Frontal cortex (tissue), 4 donors: ENCODE measurements around the gene CELF4. TPM values are rescaled to one million over a fixed set of nuclear protein-coding genes. Genes with fewer than 3 reads are reported as not detected.

ENCODE experiments used
- DNase-seq, 2 donors: peaks; one replicate each; pipeline ENCODE4 v3.0.0; 2012; ENCODE audit warnings: low spot score in 2 of 2
- FAIRE-seq: peaks from 2 replicates; lab custom pipeline; 2012; peaks lifted over from hg19 to GRCh38; lab: Jason Lieb, UNC
- total RNA-seq: library from RNA; depleted of rRNA; stranded (reverse); fragments of >200 nt; gene quantifications from one replicate; pipeline ENCODE4 v1.2.3, GENCODE V29; 2014
- donor health status: control.
- donor health status: control.
- donor health status: control.

Gene CELF4
- total RNA-seq, 1 donor from 2014 or later, result 92.9 TPM

GRCh38 chr18:37550118-37550875 is 15.3 kb downstream of the CELF4 start:
- FAIRE-seq, result no peak
- DNase-seq, result no peak

- FAIRE-seq, result no peak
- no peak for DNase-seq
Observed at GRCh38 chr18:37548679-37549289, 16.8 kb downstream of the CELF4 start.

- FAIRE-seq (no peak), DNase-seq (no peak)
Observed at GRCh38 chr18:37547196-37547827, 18.3 kb downstream of the CELF4 start.

GRCh38 chr18:37546651-37547050 is 18.9 kb downstream of the CELF4 start:
- FAIRE-seq, result no peak
- DNase-seq, result no peak

- DNase-seq, result no peak
- no peak for FAIRE-seq
Observed at GRCh38 chr18:37546272-37546537, 19.4 kb downstream of the CELF4 start.

GRCh38 chr18:37545461-37546271 is 19.9 kb downstream of the CELF4 start:
- DNase-seq, result no peak
- no peak for FAIRE-seq

- DNase-seq (no peak), FAIRE-seq (no peak)
Observed at GRCh38 chr18:37544713-37545112, 20.9 kb downstream of the CELF4 start.

GRCh38 chr18:37544217-37544616 is 21.4 kb downstream of the CELF4 start:
- no peak for DNase-seq
- FAIRE-seq, result no peak

GRCh38 chr18:37543321-37543720 is 22.3 kb downstream of the CELF4 start:
- DNase-seq, result no peak
- FAIRE-seq, result no peak

GRCh38 chr18:37541517-37541916 is 24.1 kb downstream of the CELF4 start:
- DNase-seq (no peak), FAIRE-seq (no peak)

GRCh38 chr18:37540424-37541138 is 25.0 kb downstream of the CELF4 start:
- FAIRE-seq (no peak), DNase-seq (no peak)

GRCh38 chr18:37539236-37539635 is 26.4 kb downstream of the CELF4 start:
- no peak for FAIRE-seq

GRCh38 chr18:37538526-37539205 is 26.9 kb downstream of the CELF4 start:
- FAIRE-seq, result no peak
- no peak for DNase-seq

More at GRCh38 chr18:37539236-37539635, 26.4 kb downstream of the CELF4 start:
- DNase-seq, result no peak

- peak; percentile 64 to 80 for DNase-seq
- FAIRE-seq, result no peak
Observed at GRCh38 chr18:37537868-37538525, 27.6 kb downstream of the CELF4 start.

- DNase-seq (no peak), FAIRE-seq (no peak)
Observed at GRCh38 chr18:37536656-37537055, 28.9 kb downstream of the CELF4 start.

GRCh38 chr18:37535968-37536367 is 29.6 kb downstream of the CELF4 start:
- DNase-seq (no peak), FAIRE-seq (no peak)

GRCh38 chr18:37534627-37535026 is 31.0 kb downstream of the CELF4 start:
- FAIRE-seq, result no peak
- DNase-seq, result no peak

GRCh38 chr18:37533647-37534584 is 31.7 kb downstream of the CELF4 start:
- DNase-seq, result no peak

More at GRCh38 chr18:37533647-37534584, 31.7 kb downstream of the CELF4 start:
- no peak for FAIRE-seq
